ENCODE measurements around the gene ADSL.

ADSL gene

GRCh38 chr22:40403651-40404050 lies 57.4 kb downstream of the ADSL start:
- DNase-seq (ENCODE audit: low read depth in 2 of 3, low spot score in 2 of 3), result no peak

DNA sequence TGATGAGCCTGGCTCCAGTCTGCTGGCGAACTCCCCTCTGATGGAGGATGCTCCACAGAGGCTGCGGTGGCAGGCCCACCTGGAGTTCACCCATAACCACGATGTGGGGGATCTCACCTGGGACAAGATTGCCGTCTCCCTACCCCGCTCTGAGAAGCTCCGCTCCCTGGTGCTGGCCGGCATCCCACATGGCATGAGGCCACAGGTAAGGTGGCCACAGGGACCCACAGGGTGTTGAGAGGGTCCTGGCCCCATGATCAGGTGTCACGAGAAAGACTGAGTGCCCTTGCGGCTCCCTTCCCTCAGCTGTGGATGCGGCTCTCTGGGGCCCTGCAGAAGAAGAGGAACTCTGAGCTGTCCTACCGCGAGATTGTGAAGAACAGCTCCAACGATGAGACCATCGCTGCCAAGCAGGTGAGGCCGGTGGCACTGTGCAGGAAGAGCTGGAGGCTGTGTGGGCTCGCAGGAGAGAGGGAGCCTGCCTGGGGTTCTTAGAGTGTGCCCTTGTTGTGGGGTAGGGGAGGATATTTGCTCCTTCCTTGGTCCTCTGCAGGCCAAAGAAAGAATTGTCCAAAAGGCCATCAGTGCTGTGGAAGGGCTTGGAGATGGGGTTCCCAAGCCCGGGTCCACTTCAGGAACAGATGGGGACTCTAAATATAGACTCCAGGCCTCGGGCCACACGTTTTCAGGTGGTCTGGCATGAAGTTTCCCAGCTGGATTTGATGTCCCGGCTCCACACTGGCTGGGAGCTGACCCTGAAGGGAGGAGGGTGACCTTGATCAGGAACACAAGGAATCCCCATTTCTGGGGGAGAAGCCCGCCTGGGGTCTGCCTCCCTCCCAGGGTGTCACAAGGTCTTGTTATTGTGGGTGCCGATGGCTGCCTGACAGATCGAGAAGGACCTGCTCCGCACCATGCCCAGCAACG lies 58.2 kb downstream of the ADSL start:
- DNase-seq (ENCODE audit: low read depth in 2 of 3, low spot score in 2 of 3), result no peak

DNA sequence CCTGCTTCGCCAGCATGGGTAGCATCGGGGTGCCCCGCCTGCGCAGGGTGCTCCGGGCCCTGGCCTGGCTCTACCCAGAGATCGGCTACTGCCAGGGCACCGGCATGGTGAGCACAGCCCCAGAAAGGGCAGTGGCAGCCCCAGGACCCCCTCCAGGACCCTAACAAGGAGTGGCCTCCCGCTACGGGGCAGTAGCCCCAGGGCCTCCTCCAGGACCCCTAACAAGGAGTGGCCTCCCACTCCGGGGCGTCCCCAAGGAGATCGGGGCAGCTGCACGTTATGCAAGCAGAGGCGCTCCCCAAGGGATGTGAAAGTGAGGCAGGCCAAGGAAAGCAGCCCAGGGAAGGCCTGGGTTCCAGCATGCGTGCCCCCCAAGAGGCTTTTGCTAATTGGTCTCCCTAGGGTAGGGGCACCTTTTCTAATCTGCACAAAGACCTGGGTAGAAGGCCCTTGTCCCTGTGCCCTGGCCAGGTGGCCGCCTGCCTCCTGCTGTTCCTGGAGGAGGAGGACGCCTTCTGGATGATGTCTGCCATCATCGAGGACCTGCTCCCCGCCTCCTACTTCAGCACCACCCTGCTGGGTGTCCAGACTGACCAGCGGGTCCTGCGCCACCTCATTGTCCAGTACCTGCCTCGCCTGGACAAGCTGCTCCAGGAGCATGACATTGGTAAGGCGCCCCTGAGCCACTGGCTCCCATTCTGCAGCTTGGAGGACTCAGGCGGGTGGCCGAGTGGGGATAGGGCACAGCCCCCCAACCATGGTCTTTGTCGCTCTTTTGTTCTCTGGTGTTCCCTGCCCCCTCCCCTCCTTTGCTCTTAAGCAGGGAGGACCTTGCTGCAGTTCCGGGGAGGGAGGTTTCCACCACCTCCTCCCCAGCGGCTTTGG lies 59.1 kb downstream of the ADSL start:
- no peak for DNase-seq (ENCODE audit: low read depth in 2 of 3, low spot score in 2 of 3)

- DNase-seq (ENCODE audit: low read depth in 2 of 3, low spot score in 2 of 3), result no peak
Measured at GRCh38 chr22:40406063-40406890, 60.0 kb downstream of the ADSL start.

- no peak for DNase-seq (ENCODE audit: low read depth in 2 of 3, low spot score in 2 of 3)
Measured at GRCh38 chr22:40407021-40407761, 60.9 kb downstream of the ADSL start.

DNA sequence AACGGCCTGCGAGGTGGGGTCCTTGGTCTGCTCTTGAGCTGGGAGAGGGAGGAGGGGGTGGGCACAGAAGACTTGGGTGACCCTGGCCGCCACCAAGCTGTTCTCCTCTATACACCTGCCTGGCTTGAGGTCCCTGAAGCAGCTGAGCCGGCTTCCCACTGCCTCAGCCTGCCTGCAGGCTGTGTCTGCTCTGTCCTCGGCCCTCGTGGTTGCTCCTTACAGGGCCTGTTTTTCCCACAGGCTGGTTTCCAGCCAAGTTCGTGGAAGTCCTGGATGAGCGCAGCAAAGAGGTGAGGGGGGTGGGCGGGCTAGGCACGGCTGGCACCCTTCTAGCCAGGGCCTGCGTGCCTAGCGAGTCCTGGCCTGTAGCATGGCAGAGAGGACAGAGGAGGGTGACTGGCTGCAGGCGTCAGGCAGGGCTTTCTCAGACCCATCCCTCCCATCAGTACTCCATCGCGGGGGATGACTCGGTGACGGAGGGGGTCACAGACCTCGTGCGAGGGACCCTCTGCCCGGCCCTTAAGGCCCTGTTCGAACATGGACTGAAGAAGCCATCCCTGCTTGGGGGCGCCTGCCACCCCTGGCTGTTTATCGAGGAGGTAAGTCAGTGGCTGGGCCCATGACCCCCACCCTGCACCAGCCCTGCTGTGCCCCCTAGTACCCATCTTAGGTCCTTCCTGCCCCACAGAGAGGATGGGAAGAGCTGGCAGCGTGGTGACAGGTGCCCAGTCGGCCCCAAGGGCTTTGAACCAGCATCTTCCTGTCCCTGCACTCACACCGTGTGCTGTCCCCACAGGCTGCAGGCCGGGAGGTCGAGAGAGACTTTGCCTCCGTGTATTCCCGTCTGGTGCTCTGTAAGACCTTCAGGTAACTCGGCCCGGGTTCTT lies 61.8 kb downstream of the ADSL start:
- no peak for DNase-seq (ENCODE audit: low read depth in 2 of 3, low spot score in 2 of 3)

DNA sequence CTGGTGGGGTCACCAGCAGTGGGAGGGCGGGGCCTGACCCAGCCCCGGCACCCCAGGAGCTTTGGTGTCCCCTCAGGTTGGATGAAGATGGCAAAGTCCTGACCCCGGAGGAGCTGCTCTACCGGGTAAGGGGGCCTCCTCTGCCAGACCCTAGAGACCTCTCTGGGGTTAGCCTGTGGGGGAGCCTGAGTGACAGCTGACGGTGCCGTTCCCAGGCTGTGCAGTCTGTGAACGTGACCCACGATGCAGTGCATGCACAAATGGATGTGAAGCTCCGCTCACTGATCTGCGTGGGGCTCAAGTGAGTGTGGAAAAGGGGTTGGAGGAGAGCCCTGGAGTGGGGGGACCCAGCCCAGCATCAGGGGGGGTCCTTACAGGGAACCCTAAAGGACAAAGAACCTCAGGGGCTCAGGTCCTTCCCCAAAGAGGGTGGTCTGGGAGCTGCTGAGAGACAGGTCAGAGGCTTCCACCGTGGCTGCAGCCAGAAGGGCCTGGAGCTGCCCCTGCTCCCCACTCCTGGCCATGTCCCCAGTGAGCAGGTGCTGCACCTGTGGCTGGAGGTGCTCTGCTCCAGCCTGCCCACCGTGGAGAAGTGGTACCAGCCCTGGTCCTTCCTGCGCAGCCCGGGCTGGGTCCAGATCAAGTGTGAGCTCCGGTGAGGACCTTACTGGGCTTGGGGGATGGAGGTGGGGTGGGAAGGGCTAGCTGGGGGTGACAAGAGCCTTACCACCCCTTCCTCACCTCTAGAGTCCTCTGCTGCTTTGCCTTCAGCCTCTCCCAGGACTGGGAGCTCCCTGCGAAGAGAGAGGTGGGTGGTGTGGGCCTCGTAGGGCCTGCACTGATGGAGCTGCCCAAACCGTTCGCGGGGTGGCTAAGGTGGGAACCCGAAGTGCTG lies 62.7 kb downstream of the ADSL start:
- no peak for DNase-seq (ENCODE audit: low read depth in 2 of 3, low spot score in 2 of 3)

DNA sequence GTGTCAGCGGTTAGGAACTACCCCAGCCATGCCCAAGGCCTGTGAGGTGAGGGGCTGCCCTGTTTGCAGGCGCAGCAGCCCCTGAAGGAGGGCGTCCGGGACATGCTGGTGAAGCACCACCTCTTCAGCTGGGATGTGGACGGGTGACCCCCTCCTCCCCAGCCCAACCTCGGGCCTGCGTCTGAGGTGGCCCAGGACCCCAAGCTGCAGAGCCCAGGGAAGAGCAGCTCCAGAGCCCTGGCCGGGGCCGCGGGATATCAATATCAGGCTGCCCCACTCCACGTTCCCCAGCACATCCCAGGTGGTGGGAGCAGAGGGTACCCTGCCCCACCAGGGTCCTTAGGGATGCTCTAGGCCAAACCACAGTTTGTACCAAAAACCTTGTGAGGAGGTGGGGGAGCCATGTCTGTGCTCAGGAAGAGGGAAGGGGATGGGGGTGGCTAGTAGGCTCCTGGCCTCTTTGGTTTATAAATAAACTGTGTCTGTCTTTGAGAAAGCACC lies 63.4 kb downstream of the ADSL start:
- DNase-seq (ENCODE audit: low read depth in 2 of 3, low spot score in 2 of 3), result no peak

DNA sequence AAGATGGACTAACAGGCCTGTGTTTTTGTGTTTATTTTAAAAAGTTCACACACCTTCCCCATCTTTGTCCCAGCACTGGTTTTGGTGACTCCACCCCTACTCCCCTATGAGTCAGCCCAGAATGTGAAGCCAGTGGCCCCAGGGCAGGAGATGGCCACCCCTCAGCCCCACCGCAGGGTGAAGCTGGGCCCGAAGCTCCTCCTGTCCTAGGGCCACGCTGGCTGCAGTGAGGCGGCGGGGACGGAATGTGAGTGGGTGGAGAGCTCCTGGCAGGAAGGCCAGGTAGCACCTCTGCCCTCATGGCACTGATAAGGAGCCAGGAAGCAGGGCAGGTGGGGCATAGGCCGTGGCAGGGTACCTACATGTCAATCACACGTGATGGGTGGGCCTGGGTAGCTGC lies 64.0 kb downstream of the ADSL start:
- no peak for DNase-seq (ENCODE audit: low read depth in 2 of 3, low spot score in 2 of 3)

GRCh38 chr22:40410731-40411505 lies 64.6 kb downstream of the ADSL start:
- DNase-seq (ENCODE audit: low read depth in 2 of 3, low spot score in 2 of 3), result no peak

GRCh38 chr22:40411506-40411861 lies 65.2 kb downstream of the ADSL start:
- DNase-seq (ENCODE audit: low read depth in 2 of 3, low spot score in 2 of 3), result no peak

GRCh38 chr22:40412441-40412840 lies 66.1 kb downstream of the ADSL start:
- no peak for DNase-seq (ENCODE audit: low read depth in 2 of 3, low spot score in 2 of 3)

DNA sequence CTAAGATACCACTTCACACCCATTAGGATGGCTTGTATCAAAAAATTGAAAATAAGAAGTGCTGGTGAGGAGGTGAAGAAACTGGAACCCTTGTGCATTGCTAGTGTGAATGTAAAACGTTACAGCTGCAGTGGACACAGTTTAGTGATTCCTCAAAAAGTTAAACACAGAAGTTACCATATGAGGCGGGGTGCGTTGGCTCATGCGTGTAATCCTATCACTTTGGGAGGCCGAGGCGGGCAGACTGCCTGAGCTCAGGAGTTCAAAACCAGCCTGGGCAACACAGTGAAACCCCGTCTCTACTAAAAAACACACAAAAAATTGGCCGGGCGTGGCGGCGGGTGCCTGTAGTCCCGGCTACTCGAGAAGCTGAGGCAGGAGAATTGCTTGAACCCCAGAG lies 67.6 kb downstream of the ADSL start:
- DNase-seq (ENCODE audit: low read depth in 2 of 3, low spot score in 2 of 3), result no peak

- no peak for DNase-seq (ENCODE audit: low read depth in 2 of 3, low spot score in 2 of 3)
Measured at GRCh38 chr22:40414311-40414710, 68.0 kb downstream of the ADSL start.

GRCh38 chr22:40414838-40415505 lies 68.7 kb downstream of the ADSL start:
- no peak for DNase-seq (ENCODE audit: low read depth in 2 of 3, low spot score in 2 of 3)

DNA sequence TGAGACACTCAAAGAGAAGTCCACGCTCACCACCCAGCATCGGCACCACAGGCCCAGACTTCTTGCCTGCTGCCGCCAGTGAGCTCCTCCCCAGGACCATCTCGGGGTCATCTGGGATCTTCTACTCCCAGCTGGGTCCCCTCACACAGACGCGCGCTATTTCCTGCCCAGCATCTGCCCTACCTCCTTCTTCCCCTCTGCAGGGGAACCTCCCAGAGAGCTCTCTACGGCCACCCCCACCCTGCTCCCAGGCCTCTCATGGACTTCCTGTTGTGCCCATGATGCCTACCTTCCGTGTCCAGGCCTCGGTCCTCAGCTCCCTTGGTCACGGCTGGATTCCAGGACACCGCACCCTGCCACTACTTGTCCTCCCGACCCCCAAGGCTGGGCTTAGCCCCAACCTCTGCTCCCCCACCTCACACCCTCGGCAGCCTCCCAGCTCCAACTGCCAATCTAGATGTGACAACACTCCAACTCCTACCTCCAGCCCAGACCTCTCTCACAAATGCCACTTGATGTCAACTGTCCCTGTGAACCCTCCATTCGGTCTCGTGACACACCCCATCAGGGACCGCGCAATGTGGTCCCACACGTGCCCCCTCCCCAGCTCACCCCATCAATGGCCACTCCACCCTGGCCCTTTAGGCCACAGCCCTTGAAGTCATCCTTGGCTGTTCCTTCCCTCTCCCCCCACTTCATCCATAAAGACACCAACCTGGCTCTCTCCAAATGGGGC lies 69.4 kb downstream of the ADSL start:
- DNase-seq (ENCODE audit: low read depth in 2 of 3, low spot score in 2 of 3), result no peak

GRCh38 chr22:40416267-40416570 lies 69.9 kb downstream of the ADSL start:
- no peak for DNase-seq (ENCODE audit: low read depth in 2 of 3, low spot score in 2 of 3)
